HTR-8/SVneo (cell line): ENCODE results near the gene NANS.
"Not testable (repeated sequence)": the region's sequence is repeated elsewhere in the genome, so short reads cannot be mapped to it uniquely, and the experiment has no call there.

Experiments used
- DNase-seq: peaks from one replicate; pipeline ENCODE4 v3.0.0; 2011; ENCODE audit warnings: low spot score, mixed read lengths; ENCODE audit not compliant: insufficient read length
- FAIRE-seq: peaks from 2 replicates; lab custom pipeline; 2011; peaks lifted over from hg19 to GRCh38; lab: Jason Lieb, UNC

The NANS gene

GRCh38 chr9:98124637-98125426 is 68.3 kb downstream of the NANS start:
- no peak for DNase-seq
- no peak for FAIRE-seq

DNA sequence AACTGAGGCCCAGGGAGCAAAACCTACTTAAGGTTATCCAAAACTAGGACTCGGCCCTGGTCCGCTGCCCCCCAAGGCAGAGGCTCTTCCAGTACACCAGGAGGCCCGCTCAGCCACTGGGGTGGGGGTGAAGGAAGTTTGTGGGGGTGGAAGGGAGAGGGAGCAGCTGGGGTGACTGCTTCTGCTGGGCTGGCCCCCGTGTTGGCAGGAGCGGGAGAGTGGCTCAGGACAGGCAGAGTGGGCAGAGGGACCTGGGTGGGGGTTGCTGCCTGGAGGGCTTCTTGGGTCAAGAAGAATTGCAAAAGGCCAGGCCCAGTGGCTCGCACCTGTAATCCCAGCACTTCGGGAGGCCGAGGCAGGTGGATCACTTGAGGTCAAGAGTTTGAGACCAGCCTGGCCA is 70.7 kb downstream of the NANS start:
- FAIRE-seq (no peak), DNase-seq (no peak)

GRCh38 chr9:98128316-98128715 is 71.8 kb downstream of the NANS start:
- FAIRE-seq = no peak
- no peak for DNase-seq

- no peak for DNase-seq
- FAIRE-seq = no peak
Observed at GRCh38 chr9:98129451-98129881, 72.9 kb downstream of the NANS start.

GRCh38 chr9:98130060-98130459 is 73.5 kb downstream of the NANS start:
- FAIRE-seq, DNase-seq: not testable (repeated sequence)

DNA sequence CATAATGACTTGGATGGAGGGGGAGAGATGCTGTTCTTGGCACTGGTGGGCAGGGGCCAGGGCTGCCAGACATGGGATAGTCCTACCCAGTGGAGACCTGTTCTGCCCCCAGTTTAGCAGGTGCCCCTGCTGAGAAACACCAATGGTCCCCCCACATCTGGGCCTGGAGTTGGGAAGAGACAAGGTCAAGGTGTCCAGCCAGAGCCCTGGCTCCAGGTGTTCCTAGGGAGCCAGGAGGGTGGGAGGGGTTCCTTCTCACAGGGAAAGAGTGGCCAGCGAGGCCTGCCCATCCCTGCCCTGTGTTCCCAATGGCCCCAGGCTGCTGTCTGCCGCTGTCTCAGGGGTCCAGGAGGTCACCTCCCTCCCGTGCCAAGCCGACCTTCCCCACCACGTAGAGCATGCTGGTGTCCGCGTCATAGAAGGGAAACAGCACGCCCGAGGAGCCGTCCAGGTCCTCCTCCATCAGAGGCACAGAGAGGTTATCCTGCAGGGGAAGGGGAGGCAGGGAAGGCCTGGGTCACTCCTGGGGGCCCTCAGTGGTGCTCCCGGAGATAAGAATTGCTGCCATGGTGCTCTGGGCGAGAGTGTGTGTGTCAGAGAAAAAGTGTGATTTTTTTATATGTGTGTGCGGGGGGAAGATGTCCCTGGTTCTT is 74.2 kb downstream of the NANS start:
- no peak for DNase-seq
- FAIRE-seq = no peak

DNA sequence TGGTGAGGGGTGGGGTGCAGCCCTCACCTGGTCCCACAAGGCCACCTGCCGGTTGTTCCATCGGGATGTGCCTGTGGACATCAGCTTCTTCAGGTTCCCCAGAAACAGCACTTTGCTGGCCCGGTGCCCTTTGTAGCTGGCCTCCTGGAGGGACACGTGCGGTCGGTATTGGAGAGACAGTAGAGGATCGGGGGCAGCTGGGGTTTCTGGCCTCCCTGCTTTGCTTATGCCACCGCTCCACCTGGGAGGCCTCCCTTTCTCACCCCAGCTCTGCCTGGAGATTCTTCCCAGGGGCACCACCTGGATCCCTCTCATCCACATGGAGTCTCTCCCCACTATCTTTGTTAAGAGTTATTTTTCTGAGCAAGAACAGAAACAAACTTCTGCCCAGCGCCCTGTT is 75.6 kb downstream of the NANS start:
- FAIRE-seq (no peak), DNase-seq (no peak)
